Retinal pigment epithelial cell (primary cell): ENCODE measurements around the gene GPR55.

ENCODE experiments used
- DNase-seq: peaks from one replicate; pipeline ENCODE4 v3.0.0-alpha.2; 2010; ENCODE audit warnings: low read depth
- H3K4me3 ChIP-seq: 2 replicates; pipeline ENCODE4 v1.5.1; 2011; ENCODE audit warnings: mild to moderate bottlenecking, low read length, control low read depth, moderate library complexity
- CTCF ChIP-seq: conservative IDR thresholded peaks from 2 replicates; pipeline ENCODE4 v1.5.1; 2011; ENCODE audit warnings: low read depth, low read length, control low read depth, inconsistent platforms

Gene GPR55

DNA sequence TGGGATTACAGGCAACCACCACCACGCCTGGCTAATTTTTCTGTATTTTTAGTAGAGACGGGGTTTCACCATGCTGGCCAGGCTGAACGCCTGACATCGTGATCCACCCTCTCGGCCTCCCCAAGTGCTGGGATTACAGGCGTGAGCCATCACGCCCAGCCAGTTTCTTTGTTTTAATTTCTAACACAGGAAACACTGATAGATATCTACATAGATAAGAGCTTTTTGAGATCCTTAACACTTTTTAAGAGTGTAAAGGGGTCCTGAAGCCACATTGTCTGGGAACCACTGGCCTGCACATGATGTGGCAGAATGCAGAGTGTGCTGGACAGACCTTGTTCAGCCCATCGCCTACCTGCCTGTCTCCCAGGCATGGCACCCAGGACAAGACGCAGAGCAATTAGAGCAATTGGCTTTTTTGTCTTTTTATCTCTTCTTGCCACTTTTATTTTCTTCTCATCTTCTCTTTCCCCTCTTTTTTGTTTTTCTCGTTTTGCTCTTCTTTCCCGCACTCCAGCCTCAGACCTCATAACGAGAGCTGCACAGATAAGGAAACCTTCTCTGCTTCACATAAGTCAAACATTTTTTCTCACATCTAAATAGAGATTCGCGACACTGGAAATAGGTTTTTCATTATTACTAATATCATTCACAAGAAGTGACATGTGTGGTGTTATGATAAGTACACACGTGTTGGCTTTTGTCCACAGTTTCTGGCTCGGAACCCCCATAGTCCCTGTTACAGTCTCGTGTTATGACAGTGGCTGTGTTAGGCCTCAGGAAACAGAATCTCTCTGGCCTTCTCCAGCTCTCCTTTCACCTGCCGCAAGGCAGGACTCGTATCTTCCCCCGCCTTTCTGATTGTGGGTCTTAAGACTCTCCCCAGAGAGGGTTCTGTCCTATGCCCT lies 25.2 kb upstream of the GPR55 start:
- no peak overlapping the region for H3K4me3 ChIP-seq
- TF ChIP-seq CTCF, result no peak
- no peak for DNase-seq

- TF ChIP-seq CTCF, result no peak
- no peak overlapping the region for H3K4me3 ChIP-seq
- no peak for DNase-seq
Observed at GRCh38 chr2:230947908-230948365, 22.9 kb upstream of the GPR55 start.

GRCh38 chr2:230947235-230947576 lies 22.2 kb upstream of the GPR55 start:
- DNase-seq, result no peak
- TF ChIP-seq CTCF, result no peak
- no peak overlapping the region for H3K4me3 ChIP-seq

DNA sequence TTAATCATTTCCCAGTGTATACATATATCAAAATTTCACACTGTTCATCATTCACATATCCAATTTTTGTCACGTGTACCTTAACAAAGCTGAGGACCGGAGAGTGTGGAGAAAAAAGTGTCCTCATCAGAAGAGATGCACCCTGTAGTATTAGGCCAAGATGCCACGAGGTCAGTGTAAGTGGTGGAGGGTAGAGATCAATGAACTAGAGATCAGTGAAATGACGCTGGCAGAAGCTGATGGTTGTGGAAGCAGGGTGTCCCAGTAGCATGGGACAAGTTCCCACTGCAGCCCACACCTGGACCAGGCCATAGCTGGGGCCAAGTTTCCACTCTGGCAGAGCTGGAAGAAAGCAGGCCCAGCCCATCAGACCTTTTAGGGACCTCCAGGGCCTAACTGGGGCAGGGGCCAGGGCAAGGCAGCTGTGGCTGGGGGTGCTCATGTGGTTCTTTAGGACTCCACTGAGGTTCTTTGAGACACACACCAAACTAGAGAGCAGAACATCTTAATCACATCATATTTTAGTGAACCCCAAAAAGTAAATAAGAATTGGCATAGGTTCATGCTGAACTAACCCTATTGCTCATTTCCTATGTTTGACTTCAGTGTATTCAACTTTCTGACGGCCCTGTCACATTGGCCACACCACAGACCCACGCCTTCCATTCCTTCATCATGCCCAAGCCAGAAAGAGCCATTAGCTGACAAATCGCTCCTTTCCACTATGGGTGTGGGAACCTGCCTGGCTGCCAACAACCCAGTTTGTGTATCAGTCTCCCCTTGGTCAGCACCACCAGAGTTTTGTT lies 21.6 kb upstream of the GPR55 start:
- DNase-seq, result no peak
- no peak for TF ChIP-seq CTCF
- no peak overlapping the region for H3K4me3 ChIP-seq

DNA sequence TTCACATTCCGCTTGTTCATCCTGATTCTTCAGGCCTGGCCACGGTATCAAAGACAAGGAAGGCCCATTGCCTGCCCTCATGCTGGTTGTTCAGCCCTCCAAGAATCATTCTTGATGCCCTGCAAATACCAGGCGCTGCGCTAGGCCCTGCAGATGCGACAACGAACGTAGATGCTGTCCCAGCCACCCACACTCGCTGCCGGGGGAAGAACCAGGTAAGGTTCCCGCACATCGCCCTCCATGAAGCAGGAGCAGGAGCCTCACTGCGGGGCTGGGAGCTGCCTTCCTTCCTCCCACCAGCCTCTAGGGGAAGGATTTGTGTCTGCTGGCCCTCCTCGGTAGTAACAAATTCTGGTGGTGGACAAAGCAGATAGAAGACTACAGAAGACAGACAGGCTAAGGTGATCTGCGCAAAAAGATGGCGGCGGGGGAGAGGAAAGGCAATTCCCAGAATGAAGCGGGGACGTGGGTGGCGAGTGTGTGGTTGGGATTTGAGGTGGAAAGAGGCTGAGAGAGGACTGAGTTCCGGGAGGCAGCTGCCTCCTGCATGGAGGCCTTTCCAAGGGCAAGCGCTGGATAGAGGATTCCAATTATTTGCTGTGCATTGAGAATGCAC lies 19.8 kb upstream of the GPR55 start:
- no peak overlapping the region for H3K4me3 ChIP-seq
- no peak for DNase-seq
- no peak for TF ChIP-seq CTCF

- no peak overlapping the region for H3K4me3 ChIP-seq
- no peak for DNase-seq
- no peak for TF ChIP-seq CTCF
Observed at GRCh38 chr2:230944123-230944653, 19.1 kb upstream of the GPR55 start.
